GM18519 (cell line): ENCODE measurements around the gene BCAR3.
"Not testable (repeated sequence)": the region's sequence is repeated elsewhere in the genome, so short reads cannot be mapped to it uniquely, and the experiment has no call there.

Source experiments
- ATAC-seq: cut with Tn5 transposase; IDR thresholded peaks from one replicate; pipeline ENCODE4 v1.9.1; 2021; ENCODE audit warnings: mild to moderate bottlenecking, moderate library complexity; ENCODE audit not compliant: unreplicated experiment, low FRiP score

Gene BCAR3

DNA sequence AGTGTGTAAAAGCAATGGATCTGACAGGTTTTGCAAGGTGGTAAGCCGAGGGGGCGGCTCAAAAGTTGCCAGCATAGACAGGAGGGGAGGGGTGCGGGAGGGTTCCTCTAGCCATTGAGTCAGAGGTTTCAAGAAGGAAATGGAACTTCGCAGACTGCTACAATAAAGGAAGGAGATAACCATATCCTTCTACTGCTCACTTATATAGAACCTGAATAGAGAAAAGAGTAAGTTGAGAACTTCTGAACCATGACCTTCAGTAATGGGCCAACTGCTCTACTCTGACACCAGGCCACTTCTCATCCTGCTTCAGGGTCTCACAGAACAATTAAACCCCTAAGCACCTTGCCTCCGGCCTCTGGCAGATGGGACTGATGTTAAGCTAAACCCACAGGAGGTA is 26.3 kb upstream of the BCAR3 start:
- ATAC-seq, result peak; percentile 62

DNA sequence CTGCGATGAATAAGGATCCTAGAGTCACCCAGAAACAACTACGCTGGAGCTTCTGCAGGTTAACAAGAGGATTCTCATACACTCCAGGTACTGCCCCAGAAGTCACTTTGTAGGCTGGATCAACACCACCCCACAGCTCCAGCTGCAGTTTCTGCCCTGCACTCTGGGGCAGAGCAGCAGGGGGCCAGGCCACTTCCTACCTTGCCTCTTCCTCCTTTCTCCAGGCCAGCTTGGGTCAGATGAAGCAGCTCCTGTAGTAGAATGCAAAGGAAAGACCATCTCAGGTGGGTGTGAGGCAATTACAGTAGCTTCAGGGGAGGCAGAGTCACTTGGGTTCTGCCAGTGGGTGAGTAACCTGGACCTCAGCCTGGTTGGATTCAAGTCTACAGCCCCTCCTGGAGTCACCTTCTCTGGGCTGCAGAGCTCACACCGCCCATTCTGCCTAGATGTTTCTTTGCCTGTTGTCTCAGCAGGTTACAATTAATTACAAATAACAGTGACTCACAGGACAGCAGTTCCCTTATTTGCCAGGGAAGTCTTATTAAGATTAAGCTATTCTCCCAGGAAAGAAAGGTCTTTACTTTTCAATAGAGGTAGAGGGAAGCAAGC is 24.4 kb upstream of the BCAR3 start:
- ATAC-seq, result no peak

DNA sequence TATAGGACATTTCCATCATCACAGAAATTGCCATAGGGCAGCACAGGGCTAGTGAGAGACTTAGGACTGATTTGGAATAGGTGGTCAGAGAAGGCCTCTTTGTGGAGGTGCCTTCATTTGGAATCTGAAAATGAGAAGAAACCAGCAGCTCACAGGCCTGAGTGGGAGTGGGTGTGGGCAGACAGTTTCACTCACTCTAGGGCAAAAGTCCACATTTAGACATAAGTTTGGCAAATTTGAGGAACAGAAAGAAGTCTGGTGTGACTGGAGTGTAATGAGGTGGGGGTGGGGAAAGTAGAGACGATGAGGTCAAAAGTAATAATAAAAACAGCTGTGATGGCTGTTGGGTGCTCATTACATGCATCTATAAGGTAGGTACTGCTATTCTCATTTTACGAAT is 22.4 kb upstream of the BCAR3 start:
- peak; percentile 39 for ATAC-seq

DNA sequence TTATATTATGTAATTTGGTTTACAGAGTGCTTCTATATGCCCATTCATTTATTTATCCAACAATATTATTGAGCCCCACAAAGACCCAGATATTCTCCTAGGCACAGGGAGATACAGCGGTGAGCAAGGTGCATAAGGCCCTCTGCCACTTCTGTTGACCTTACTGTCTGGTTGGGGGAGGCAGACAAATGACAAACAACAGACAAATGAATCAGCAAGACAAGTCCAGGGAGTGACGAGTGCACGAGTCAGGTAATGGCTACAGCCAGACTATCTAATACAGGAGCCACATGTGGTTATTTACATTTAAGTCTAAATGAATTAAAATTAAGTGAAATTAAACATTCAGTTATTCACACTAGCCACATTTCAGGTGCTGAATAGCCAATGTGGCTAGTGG is 22.0 kb upstream of the BCAR3 start:
- peak; percentile 11 for ATAC-seq

DNA sequence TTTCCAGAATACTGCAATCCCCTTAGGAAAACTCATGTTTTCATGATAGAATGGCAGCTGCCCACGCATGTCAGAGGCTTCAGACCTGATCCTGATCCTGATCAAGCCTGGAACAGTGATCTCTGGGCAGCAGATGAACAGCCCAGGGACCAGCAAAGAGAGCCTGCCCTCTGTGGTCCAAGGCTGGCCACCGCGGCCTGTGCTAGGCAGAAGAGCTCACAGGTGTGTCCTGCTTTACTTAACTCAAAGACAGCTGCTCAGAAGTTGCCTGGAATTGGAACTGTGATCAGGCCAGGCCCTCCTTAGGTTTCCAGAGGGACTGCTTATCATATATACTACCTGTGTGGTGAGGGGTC is 21.2 kb upstream of the BCAR3 start:
- ATAC-seq, result no peak

DNA sequence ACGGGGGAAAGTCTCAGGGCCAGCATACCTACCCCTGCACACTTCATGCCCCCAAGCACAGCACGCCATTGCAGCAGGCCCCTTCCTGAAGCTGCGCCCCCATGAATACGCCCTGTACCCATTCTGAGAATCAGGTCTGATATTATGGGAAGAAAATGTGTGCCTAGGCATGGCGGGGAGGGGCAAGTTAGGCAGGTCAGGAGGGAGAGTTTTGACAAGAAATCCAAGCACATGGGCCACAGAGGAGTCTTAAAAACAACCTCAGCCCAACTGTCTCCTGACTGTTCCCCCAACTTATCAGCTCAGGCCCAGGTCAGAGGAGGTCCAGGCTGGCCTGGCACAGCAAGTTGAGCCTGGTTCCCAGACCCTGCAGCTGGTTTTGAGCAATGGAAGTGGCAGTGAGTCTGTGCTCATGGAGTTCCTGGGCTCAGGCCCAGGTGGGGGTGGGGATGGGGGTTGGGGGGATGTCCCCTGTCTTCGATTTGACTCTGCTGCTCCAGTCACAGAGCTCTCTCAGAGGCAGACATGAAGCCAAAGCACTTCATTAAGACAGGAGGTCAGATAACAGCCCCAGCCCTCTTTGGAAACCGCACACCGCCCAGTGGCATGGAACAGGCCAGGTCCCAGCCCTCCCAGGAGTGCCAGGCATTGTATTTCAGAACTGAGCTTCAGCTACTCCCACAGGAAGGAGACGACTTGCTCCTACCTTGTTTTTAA is 20.6 kb upstream of the BCAR3 start:
- no peak for ATAC-seq

DNA sequence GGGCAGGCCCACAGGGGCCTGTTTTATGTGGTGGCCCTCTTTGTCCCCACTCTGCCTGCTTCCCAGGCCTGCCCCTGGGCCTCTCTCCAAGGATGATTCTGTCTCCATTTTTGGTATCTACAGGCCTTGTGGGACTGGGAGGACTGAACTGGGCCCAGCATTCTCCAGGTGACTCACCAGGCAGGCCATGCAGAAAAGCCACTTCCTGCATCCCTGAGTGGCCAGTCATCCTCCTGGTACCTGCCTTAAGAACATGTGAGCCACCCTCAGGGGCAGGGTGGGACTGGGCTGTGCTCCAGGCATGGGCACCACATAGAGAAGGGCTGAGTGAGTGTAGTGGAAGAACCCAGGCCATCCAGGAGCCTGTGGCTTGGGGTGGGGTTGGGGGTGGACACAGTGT is 20.0 kb upstream of the BCAR3 start:
- no peak for ATAC-seq

DNA sequence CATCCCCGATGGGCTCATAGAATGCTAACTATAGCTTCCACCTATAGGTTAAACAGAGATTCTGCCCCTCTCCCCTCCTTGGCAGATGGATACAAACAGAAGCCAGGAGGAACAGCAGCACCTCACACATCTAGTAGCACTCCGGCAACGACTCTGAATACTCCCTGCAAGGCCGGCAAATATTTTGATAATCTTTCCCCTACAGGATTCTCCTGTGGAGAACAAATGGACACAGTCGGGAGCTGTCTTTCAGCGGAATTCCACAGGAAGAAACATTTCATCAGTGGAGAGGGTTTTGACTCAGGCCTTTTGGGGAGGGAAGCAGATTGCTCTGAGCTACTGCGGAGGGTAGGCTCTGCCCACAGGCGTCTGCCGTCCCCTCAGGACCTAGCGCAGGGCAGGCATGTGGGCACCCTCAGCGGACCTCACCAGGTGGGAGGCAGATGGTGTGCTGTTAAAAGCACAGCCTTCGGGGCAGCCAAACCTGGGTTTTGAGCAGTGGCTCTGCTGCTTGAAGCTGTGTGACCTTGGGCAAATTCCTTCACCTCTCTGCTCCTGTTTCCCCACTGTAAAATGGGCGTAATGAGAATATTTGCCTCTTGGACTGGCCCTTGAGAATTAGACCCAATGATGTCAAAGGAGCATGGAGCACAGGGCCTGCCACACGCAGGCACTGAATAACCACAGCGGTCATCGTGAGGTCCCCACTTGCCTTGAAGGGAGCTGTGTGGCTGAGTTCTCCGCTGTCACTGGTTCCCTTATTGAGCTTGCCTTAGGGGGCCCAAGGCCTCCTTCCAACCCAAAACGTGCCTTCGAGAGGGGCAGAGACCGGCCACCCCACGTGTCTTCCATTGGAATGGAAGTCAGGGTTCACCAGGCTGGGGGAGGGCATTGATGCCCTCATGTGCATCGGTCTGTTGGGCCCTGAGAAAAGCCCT is 19.2 kb upstream of the BCAR3 start:
- ATAC-seq, result no peak

DNA sequence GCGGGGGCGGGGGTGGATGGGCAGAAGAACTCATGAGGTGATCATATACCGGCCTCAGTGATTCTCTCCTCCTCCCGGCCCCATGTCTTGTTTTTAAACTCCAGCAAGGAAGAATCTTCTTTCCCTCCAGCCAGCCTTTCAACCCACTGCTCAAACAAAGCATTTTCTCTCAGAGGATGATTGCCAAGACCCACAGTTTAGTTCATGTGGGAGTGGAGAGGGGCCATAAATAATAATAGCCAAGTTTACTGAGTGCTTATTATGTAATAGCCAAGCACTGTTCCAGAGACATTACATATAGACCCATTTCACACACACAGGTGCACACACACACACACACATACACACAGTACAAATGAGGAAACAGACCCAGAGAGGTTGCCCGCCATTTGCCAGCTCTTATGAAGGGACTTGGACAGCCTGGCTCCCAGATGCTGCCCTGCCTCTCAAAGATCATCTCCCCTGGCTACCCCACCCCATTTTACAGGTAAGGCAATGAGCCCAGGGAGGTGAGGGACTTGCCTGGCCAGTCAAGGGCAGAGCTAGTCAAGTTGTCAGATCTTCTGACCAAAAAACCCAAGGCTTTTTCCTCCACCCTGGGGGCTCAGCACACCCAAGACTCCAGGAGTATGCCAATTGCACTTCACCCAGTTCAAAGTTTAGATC is 18.0 kb upstream of the BCAR3 start:
- no peak for ATAC-seq

DNA sequence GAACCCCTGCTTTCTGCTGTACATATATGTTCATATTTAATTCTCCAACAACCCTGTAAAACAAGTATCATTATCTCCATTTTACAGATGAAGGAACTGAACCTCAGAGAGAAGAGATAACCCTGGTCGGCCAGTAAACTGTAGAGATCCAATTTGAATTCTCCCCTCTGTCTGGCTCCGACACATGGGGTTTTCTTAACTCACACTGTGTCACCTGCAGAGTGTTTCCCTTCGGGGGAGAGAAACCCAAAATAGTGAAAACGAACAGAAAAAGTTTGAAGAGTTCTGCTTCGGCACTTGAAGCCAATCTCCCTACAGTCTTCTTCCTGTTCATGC is 17.4 kb upstream of the BCAR3 start:
- ATAC-seq, result no peak

DNA sequence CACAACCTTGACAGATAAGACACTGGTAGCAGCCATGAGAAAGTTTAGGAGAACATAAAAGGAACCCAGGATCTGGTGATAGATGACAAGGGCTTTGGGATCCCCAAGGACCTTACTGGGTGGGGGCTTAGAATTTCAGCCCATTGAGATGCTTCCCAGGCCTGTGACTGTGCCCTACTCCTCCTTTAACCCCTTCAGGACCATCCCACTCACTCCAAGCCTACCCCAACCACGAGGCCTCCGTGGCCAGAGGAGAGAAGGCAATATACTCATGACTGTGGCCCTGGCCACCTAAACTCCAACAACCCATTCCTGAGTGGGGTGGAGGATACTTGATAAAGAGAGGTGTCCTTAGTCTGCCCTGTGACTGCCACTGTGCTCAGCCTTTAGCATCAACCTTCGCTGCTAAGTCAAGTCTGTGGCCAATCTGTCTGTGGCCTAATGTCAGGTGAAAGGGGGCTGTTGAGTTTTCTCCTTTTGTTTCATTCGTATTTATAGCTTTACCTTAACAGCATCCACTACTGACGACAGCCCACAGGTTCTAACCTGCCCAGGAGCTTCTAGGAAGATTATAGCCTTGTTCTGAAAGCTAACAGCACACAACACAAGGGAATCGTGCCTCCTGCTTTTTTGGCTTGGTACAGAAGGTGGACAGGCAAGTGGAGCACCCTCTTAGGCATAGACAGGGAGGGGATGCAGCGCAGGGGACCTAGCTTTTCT is 16.9 kb upstream of the BCAR3 start:
- no peak for ATAC-seq

DNA sequence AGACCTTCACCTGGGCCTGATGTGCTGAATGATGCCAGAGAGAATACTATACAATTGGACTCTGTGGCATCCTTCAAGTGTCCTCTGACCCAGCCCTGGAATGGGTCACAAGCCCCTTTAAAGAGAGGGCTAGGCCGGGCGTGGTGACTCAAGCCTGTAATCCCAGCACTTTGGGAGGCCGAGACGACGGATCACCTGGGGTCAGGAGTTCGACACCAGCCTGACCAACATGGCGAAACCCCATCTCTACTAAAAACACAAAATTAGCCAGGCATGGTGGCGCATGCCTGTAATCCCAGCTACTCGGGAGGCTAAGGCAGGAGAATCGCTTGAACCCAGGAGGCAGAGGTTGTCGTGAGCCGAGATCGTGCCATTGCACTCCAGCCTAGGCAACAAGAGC is 15.9 kb upstream of the BCAR3 start:
- not testable (repeated sequence) for ATAC-seq

DNA sequence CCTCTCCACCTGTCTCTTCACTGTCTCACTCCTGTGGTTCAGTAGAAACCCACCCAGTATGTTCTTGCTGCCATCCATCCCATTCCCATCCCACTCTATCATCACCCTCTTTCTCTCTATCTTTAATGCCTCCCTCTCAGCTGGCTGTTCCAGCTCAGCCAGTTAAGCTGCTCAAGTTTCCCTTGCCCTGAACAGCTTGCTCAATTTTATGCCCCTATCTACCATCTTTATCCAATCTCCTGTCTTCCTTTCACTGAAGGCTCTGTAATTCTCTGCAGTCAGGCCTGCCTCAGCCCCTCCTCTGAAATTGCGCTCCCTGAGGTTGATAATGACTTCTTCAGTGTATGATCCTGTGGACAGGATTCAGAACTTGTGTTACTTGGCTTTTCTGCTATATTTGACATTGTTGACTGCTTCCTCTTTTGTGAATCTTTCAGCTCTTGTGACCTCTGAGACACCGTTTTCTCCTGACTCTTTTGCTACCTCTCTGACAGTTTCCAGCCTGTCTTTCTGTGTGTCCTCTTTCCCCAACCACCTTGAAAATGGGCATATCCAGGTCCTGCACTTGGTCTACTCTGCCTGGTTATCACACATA is 13.9 kb upstream of the BCAR3 start:
- peak; percentile 47 for ATAC-seq

DNA sequence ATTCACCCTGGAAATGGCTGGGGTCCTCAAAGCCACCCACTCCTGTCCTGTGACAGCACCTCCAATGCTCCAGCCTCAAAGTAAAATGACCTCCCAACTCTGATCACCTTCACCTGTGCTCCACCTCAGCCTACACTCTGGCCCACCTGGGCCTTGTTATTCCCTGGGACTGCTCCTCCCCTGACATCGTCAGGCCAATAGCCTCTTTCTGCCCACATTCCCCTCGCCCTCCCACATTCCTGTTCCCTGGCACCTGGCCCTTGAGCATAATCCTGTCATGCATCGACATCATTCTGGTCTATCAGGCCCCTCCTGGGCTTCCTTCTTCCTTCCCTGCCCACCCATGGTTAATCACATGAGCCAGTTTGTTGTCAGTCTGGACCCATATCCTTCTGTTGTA is 13.2 kb upstream of the BCAR3 start:
- ATAC-seq, result no peak

DNA sequence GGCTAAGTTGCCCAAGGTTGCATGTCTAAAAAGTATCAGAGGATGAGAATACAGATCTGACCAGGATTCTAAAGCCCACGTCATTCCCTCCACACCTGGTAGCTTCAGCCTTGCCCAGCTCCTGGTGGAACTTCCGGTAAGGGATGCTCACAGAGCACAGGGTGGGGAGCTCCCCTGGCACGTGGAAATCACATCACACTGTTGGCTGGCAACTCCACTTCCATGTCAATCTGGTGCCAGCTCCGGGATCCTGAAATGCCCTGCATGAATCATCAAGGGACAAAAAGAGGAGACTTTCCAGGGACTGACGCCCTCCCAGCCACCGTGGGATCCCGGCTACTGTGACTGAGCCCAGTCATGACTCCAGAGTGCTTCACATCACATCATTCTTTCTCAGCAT is 12.4 kb upstream of the BCAR3 start:
- no peak for ATAC-seq

DNA sequence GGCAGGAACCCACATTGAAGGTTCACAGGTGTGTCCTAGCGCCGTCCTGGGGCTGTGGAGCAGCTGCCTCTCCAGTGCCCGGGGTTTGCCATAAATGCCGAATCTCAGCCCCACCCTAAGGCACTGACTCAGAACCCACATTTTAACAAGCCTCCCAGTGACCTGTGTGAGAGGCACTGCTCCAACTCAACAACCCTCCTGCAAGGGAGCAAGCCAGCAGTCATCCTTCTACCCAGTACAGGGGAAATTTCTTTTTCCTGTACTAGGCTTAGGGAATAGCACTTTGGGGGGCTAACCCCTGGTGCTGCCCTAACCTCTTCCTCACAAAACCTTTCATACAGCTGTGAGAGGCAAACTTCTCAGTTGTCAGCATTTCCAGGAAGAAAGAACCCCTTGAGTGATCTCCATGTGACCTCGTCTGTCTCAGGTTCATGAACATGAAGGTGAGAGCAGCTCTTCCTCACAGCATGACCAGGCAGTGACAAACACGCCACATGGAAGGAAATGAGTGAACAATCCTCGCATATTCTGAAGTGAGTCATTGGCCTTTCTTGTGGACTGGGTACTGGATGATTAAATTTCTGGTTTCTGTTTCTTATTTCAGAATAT is 11.4 kb upstream of the BCAR3 start:
- peak; percentile 66 for ATAC-seq

DNA sequence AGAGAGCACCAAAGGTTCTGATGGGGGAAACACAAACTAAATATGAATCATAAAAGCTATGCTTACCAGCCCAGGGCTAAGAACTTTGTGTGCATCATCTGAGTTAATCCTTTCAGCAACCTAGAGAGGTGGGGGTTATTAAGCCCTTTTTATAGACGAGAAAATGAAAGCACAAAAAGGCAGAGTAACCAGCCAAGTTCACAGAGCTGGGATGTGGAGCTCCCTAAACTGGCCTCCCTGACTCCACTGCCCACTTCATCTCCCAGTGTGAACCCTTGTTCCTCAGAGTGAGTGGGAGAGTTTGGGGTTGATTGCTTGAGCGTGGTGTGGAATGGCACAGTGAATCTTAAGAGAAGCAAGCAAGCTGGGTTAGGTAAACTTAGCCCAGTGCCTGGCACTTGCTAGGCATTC is 10.8 kb upstream of the BCAR3 start:
- no peak for ATAC-seq

DNA sequence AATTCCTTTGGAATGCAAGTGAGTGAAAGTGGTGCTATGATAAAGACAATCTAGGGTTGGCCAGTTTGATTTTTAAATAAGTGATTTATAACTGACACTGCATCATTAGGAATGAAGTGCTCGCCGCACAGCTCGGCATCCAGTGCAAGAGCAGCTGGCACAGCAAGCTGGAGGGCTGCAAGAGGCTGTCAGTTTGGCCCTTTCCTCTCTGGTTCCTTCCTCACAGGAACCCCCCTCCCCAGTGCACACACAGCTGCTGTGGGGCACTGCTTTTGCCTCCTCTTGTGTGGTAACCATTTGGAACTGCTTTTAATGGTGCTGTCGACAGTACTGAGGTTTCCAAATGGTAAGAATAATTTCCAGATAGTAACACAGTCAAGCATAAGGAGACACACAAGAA is 10.4 kb upstream of the BCAR3 start:
- ATAC-seq, result no peak

DNA sequence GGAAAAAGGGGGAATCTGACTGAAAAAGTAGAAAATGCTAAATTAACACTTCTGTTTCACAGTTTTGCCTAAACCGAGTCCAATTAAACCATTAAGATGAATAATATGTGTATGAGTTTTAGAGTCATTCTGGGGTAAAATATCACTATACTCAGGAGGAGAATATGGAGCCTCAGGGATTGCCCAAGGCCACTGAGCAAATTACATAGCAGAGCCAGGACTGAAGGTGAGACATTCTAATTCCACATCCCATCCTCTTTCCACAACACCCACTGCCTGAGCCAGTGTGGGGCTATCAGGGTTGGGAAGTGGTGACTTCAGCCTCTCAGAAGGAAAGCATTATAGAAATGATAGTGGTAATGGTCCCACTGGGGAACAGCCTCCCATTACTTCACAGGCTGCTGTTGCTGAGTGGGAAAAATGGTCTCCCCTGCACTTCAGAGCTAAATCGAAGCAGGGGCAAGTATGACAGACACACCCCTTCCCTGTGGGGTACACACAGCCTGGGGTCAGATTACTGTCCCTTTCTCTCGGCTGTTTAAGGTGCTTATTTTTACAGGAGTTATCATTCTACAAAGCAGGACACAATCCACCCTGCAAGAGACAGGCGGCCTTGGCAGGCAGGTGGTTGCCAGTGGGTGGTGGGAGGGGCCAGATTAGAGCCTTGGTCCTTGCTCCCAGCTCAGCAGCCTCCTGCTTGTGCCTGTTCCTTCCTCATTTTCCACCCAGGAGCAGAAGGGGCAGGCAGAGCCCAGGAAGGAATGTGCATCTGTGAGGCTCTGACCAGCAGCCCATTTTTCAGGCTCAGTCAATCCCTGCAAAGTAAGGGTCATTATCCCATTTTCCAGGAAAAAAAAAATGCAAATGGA is 9.5 kb upstream of the BCAR3 start:
- no peak for ATAC-seq
